GM19351 (cell line): ENCODE measurements around the gene CDK5R1.
"Not testable (repeated sequence)": the region's sequence is repeated elsewhere in the genome, so short reads cannot be mapped to it uniquely, and the experiment has no call there.

Experiments
- ATAC-seq: cut with Tn5 transposase; IDR thresholded peaks from one replicate; pipeline ENCODE4 v1.9.1; 2021; ENCODE audit warnings: mild to moderate bottlenecking, moderate library complexity; ENCODE audit not compliant: unreplicated experiment

CDK5R1 gene

DNA sequence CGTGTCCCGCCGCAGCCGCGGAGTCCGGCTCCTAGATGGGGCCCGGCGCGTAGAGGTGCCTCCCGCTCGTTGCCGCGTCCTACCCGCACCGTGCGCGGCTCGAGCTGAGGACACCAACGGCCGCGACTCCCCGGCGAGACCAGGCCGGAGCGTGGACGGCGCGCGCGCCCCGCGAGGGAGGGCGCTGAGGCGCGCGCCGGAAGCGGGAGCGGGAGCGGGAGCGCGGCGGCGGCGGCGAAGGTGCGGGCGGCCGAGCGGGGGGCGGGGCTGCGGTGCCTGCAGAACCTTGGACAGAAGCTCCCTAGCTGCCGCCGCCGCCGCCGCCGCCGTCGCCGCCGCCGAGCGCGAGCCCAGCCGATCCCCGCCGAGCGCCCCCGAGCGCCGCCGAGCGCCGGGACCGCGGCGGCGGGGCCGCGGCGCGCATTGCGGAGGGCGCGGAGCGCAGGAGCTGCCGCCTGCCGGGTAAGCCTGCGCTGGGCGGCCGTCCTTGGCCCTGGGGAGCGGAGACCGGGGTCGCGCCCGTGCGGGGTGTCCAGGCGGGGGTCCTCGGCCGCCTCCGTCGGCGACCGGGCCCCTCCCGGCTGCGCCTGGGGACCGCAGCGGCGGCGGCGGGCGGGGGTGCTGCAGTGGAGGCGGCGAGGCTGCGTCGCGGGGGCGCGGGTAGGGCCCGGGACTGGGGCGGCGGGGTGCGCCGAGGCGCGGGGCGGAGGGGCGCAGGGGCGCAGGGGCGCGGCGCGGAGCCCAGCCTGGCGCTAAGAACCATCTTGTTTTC is at the start of gene CDK5R1:
CDK5R1 (plus strand) TSS at position 293 of the 772 bp plus-strand sequence. CDS start 628 bp downstream, outside the sequence.
- peak; percentile 45 for ATAC-seq

DNA sequence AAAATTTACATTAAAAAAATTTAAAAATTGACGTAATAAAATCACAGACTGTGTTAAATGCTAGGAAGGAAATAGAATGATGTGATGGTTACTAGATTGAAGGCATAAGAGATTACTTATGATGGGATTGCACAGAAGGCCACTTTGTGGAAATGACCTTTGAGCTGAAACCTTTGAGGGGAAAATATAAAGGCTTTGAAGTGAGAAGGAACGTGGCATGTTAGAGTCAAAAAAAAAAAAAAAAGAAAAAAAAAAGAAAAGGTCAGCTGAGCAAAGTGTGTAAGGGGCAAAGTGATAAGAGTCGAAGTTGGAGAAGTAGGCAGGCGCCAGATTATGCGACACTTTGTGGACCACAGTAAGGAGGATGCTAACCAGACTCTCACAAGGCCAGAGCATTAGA is 46.1 kb upstream of the CDK5R1 start:
- no peak for ATAC-seq

DNA sequence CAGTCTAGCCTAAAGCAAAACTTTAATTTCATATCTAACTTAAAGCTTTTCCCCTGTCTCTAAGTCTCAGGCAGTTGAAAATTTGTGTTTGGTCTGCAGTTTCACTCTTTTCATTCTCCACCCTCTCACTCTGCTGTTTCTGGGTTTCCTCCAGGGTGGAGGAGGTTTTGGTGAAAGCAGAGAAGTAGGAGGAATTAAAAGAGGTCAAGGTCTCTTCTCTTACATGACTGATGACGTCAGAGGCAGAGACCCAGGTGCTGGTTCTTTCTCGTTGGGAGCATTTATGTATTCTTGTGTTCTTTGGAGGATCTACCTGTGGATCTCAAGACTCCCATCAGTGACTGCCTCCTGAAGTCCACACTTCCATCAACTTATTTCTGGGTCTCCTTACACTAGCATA is 44.9 kb upstream of the CDK5R1 start:
- no peak for ATAC-seq

DNA sequence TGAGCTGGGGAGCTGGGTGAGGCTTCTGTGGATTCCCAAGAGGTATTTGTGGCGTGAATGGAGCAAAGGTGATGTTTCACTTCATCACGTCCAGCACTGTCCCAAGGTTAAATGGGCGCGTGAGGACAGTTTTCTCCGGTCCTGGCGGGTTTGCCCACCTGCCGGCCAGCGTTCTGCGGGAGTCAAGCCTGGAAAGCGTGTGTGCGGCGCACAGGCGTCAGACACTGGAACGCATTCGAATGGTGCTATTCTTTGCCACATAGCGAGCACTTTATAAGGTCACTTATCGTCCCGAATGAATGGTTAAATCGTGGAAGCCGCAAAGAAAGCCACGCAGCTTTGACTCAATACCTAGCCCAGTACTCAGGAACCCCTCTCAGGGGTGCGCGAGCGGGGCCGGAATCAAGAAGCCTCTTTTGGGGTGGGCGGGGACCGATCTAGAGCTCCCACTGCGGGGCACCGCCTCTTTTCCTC is 42.9 kb upstream of the CDK5R1 start:
- no peak for ATAC-seq

DNA sequence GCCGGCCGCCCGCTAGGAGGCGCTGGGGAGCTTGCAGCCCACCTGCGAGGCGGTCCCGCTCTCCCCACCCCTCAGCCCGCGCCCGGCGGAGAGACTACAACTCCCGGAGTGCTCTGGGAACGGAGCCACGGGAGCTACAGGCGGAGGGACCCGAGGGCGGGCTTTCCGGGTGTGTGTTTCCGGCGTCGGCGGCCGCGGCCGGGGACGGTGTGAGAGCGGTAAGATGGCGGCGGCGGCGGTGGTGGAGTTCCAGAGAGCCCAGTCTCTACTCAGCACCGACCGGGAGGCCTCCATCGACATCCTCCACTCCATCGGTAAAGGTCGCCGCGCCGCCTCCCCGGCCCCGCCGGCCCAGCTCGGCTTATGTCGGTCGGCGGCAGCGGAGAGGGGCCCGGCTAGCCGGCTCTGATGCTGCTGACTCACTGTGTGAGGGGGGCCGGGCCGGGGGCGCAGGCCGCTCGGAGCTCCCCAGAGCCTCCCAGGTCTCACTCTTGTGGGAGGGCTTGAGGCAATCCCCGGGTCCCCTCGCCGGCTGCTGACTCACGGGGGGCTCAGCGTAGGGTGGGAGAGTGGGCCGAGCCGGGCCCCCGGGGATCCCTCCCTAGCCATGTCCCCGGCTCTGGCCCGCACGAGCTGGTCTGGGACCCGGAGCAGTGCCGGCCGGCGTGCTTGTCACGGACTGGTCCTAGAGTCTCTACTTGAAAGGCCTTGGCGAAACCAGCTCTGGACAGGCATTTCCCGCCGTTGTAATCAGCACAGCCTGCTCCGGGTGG is 42.3 kb upstream of the CDK5R1 start, which contains the start of gene PSMD11:
PSMD11 (plus strand) TSS at position 210 of the 773 bp plus-strand sequence; CDS start at position 224, 14 bp downstream.
- ATAC-seq: peak; percentile 92

DNA sequence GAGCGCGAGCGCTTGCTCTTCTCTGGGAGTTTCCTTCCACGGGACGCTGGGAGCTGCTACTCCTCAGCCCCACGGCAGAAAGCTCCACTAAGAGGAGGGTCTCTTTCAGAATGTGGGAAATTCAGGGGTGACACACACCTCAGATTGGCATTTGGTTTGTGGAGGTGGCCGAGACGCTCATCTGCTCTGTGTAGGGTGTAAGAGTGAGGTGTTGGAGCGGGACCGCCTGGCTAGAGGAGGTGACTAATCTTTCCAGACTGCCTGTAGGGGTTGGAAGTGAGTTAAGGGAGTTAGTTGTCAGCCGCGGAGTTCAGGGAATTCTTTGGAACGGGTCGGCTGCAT is 41.7 kb upstream of the CDK5R1 start:
- peak; percentile 20 for ATAC-seq

DNA sequence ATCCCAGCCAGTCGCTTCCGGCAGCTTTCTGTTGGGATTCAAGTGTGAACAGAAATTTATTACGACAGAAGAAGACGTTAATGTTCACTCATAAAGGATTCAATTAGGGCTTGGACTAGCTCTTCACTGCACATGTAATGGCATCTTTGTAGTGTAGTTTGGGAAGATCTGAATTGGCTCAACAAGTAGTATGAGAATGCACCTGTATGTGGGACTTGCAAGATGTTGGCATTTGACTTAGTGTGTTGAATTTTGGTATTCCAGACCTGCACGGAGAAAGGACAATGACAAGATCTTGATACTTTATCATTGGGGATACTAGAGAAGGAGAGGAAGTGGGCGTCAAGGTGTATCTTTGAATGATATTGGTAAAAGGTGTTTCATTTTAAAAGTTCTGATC is 41.3 kb upstream of the CDK5R1 start:
- no peak for ATAC-seq

DNA sequence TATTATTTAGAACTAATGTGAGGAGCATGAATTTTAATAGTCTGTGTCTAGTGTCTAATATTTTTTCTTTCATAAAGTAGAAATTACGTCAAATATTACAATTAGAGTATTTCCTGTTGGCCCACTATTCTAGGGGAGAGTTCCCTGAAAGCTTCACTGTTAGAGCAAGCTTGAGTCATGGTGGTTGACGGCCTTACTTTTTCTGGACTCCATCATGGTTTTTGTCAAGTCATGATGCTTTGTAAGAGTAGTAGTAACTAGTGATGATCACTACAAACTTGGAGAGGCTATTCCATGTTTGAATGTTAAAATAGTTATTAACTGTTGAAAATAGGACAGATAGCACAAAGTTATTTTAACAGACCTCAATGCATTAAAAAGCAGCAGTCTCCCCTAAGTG is 40.8 kb upstream of the CDK5R1 start:
- ATAC-seq: no peak

DNA sequence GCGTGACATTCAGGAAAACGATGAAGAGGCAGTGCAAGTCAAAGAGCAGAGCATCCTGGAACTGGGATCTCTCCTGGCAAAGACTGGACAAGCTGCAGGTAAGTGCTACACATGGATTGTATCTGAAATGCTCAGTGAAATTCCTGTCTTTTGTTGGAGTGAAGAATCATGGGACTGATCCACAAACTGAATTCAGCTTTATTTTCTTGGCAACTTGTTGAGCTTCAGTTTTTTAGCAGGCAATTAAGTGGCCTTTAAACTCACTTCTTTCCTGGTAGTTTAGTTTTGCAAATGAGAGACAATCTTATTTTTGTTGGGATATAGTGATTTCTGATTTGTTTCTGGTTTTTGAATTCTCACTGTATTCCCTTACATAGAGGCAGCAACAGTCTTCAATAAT is 39.8 kb upstream of the CDK5R1 start:
- ATAC-seq: no peak

DNA sequence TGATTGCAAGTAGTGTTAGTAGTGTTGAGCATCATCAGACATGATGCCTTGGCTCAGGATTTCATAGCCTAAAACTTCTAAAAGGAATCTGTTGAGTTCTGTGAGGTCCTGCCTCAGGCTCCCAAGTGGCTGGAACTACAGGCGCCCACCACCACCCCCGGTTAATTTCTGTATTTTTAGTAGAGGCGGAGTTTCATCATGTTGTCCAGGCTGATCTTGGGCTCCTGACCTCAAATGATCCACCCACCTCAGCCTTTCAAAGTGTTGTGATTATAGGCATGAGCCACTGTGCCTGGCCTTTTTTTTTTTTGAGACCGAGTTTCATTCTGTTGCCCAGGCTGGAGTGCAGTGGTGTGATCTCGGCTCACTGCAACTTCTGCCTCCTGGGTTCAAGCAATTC is 36.8 kb upstream of the CDK5R1 start:
- no peak for ATAC-seq

DNA sequence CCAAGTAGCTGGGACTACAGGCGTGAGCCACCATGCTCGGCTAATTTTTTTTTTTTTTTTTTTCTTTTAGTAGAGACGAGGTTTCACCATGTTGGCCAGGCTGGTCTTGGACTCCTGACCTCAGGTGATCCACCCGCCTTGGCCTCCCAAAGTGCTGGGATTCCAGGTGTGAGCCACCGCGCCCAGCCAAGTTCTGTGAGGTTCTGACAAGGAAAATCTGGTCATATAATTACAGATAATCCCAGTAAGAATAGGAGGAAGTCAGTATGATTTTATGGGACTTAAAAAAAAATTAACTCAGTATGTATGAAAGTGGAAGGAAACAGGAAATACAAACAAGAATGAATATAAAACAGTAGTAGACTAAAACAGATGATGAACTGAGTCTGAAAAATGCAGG is 36.4 kb upstream of the CDK5R1 start:
- not testable (repeated sequence) for ATAC-seq

DNA sequence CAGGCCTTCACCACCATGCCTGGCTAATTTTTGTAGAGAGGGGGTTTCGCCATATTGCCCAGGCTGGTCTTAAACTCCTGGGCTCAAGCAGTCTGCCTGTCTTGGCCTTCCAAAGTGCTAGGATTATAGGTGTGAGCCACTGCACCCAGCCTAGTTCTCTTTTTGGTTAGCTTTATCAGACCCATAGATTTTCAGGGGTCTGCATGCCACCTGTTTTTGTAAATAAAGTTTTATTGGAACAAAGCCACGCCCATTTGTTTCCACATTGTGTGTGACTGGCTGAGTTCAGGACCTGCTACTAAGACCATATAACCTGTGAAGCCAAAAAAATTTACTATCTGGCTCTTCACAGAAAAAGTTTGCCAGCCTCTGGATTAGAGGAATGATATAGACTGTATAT is 34.9 kb upstream of the CDK5R1 start:
- ATAC-seq: no peak

DNA sequence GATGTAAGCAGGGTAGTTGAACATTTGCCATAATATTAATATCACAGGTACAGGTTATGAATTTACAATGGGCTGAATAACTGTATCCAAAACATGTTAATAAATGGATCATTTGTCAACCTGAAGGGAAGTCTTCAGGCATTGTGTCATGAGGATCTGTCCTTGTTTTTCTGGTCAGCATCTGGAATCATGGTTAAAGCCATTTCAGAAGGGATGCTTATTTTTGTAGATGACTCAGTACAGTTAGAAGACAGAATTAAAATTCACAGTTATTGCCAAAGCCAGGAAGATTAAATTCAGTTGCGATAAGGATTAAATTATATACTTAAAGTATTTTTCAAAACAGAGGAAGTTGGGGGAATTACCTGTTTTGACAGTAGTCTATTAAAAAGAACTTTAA is 34.5 kb upstream of the CDK5R1 start:
- ATAC-seq: no peak

DNA sequence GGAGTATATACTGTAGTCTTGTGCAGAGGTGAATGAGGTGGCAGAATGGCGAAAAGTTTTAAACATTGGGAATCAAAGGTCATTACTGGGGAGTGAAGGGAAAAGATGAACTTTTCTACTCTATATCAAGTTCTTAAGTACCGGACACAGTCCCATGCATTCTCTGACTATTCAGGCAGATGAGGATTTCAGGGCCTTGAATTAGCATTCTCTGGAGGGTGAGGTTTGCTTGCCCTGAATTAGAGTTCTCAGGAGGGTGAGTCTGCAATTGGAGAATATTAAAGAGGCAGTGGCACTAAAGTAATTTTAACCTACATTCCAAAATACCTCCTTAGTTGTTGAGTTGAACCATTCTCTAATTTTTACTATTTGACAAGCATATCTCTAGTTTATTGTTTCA is 33.4 kb upstream of the CDK5R1 start:
- no peak for ATAC-seq

DNA sequence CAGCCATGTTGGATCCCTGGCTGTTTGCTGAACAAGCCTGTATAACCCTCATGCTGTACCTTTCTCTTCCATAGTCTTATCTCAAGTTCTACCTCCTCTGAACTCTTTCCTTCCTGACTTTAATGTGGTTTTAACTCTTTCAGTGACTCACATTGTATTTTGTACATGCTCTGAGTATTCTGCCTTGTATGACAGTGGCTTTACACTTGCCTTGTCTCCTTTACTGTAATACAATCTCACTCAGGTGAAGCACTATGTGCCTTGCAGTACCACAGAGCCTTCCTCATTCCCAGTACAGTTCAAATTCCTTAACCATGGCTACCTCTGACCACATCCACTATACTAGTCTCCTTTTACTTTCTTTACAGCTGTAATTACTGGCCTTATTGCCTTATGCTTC is 28.4 kb upstream of the CDK5R1 start:
- no peak for ATAC-seq

DNA sequence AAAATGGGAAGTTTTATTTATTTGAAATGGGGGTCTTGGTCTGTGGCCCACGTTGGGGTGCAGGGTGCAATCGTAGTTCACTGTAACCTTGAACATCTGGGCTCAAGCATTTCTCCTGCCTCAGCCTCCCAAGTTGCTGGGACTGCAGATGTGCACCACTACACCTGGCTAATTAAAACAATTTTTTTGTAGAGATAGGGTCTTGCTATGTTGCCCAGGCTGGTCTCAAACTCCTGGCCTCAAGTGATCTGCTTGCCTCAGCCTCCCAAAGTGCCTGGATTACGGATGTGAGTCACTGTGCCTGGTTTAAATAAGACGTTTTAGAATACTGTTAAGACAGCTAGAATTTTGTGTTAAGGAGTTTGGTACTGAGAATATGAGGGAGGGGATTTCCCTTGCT is 26.7 kb upstream of the CDK5R1 start:
- no peak for ATAC-seq

DNA sequence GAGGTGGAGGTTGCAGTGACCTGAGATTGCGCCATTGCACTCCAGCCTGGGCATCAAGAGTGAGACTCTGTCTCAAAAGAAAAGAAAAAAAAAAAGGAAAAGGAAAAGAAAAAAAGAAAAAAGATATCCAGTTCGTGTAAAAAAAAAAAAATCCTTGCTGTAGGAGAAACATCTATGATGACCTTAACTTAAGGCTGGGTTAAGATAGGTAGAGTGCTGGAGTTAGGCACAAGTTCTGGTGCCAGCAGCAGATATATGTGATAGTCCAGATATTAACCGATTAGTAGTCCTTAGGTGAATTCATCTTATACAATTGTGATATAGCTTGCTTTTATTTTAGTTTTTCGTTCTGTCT is 25.3 kb upstream of the CDK5R1 start:
- ATAC-seq: no peak

DNA sequence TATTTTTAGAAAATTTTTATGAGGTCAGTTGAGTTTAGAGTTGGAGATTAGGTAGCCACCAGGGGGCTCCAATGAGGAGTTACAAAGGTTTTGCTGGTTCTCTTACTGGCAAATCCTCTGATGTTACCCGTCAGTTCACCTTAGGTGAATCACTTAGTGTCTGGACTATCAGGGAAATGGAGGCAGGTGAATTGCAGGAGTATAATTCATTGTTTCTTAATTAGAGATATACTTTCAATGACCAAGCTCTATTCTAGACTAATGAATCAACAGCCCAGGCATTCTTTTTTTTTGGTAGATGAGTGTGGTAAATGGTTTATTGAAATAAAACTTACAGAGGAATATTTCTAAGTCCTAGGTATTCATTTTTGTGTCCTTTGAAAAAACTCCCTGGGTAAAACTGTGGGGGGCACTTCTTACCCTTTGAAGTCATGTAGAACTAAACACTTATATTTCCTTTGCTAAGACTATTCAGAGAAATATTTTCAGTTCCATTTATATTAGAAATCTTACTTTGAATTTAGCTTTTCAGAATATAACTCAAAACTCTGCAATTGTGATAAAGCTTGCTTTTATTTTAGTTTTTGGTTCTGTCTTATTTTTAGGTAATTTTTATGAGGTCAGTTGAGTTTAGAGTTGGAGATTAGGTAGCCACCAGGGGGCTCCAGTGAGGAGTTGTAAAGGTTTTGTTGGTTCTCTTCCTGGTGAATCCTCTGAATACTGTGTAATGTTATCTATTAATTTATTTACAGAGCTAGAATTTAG is 24.8 kb upstream of the CDK5R1 start:
- no peak for ATAC-seq

DNA sequence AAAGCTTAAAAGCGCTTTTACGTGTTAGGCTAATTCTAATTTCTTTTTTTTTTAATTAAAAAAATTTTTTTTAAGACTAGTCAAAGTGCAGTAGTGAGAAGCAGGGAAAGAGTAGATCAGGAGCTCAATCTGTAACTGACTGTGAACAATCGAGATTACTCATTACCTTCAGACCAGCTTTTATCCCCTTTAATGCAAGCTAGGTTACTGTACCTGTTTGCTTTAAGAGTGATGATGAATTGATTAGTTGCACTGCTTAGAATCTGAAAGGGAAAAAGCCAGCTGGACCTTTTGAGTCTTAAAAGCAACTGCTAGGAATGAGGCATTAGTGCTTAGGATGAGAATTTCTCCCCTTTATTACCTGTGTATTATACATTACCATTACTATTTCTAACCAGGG is 23.5 kb upstream of the CDK5R1 start:
- no peak for ATAC-seq

DNA sequence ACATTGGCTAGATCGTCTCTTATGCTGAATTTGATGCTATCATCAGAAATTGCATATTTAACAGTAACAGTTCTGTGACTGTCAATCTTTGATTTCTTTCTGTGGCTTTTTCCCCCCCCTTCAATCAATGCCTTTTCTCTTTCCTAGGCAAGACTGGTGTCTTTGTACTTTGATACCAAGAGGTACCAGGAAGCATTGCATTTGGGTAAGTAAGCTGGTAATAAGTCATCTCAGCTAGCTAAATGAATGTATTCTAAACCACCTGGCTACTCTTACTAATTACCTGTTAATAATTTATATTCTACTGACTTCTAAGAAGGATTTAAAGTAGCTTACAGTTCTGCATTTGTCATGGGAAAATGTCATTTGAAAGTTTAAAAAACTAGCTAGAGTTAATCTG is 22.4 kb upstream of the CDK5R1 start:
- ATAC-seq: no peak

DNA sequence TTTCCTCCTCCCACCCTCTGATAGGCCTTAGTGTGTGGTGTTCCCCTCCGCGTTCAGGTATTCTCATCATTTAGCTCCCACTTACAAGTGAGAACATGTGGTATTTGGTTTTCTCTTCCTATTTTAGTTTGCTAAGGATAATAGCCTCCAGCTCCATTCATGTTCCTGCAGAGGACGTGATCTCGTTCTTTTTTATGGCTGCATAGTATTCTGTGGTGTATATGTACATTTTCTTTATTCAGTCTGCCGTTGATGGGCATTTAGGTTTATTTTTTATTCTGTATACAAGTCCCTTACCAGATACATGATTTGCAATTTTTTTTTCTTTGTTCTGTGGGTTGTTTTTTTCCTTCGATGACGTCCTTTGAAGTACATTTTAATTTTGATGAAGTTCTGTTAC is 18.8 kb upstream of the CDK5R1 start:
- ATAC-seq: no peak
